ENCODE data around the gene EXOSC9.

DNA sequence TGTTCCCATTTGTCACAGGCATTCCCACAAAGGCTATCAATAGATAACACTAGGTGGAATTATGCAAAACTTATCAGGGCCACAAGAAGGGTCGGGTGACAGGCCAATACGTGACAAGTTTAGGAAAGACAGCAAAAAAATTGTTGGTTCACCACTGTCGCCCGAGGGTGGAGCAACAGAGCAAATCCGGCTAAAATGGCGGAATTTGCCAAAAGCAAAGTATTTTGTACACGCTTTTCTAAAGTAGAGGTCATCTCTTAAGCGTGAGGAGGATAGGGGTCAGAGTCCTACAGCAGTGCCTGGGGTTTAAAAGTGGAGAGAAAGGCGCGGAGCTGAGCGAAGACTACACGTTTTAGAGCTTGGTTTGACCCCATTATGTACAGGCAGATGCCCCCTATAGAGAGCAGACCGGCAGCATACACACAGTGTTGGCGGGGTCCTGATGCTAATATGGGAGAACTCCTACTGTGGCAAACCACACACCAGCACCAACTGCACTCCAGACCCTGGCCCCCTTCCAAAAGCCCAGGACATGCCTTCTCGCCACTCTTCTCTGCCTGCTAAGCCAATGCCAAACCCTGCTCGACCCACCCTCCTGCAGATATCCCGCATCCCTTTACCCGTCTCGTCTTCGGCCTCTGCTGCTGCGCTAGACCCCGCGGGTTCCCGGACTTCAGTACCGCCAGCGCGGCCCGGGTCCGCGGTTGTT, 21.8 kb downstream of the EXOSC9 start:
- TF ChIP-seq, protein P1, sequence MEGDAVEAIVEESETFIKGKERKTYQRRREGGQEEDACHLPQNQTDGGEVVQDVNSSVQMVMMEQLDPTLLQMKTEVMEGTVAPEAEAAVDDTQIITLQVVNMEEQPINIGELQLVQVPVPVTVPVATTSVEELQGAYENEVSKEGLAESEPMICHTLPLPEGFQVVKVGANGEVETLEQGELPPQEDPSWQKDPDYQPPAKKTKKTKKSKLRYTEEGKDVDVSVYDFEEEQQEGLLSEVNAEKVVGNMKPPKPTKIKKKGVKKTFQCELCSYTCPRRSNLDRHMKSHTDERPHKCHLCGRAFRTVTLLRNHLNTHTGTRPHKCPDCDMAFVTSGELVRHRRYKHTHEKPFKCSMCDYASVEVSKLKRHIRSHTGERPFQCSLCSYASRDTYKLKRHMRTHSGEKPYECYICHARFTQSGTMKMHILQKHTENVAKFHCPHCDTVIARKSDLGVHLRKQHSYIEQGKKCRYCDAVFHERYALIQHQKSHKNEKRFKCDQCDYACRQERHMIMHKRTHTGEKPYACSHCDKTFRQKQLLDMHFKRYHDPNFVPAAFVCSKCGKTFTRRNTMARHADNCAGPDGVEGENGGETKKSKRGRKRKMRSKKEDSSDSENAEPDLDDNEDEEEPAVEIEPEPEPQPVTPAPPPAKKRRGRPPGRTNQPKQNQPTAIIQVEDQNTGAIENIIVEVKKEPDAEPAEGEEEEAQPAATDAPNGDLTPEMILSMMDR (conservative IDR thresholded peaks at IDR 0.05; ENCODE audit: low read length) = peak; percentile 71
- TF ChIP-seq EZH2phosphoT487 (IDR thresholded peaks at IDR 0.05; ENCODE audit: borderline replicate concordance, low read depth, low read length) = no peak

Measured in OCI-LY7 (cell line).